Suppressor macrophage treated with lipopolysaccharide for 1 hour (primary cell): Measurements from ENCODE around the gene CAMKK1.
"Not testable (repeated sequence)": the region's sequence is repeated elsewhere in the genome, so short reads cannot be mapped to it uniquely, and the experiment has no call there.

Source experiments
- DNase-seq, 3 donors: peaks; one replicate each; pipeline ENCODE4 v3.0.0-alpha.2; 2020 to 2022

Gene CAMKK1

DNA sequence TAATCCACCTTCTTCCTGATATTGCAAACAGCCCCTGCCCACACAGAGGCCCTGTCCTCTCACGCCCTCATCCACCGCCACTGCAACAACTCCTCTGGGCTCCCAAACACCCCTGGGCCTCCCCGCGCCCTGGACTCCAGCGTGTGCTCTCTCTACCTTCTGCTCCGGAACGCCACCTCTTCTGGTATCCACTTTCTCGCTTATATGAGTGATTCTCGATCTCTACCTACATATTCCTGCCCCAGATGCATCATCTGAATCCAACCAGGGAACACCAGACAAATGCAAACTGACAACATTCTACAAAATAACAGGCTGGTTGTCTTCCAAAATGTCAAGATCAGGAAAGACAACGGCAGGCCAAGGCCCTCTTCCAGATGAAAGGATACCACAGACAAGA, 19.0 kb downstream of the CAMKK1 start:
- DNase-seq = no peak

DNA sequence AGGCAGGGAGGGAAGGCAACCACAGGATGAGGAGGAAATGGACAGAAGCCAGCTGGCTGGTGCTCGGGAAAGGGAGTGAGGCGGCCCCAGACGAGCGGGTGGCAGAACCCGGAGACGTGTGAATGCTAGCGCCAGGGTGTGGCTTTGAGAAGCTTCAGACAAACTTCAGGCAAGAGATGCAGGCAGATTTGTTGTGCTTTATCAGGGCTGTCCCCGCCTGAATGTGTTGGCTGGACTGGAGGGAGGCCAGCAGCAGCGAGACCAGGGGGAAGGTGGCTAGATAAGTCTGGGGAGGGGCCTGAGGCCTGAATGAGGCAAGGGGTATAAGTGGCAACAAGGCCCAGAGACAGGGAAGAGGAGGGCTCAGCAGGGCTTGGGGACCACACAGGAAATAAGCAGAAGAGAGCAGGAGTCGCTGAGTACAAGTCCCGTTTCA, 22.0 kb downstream of the CAMKK1 start:
- no peak for DNase-seq

DNA sequence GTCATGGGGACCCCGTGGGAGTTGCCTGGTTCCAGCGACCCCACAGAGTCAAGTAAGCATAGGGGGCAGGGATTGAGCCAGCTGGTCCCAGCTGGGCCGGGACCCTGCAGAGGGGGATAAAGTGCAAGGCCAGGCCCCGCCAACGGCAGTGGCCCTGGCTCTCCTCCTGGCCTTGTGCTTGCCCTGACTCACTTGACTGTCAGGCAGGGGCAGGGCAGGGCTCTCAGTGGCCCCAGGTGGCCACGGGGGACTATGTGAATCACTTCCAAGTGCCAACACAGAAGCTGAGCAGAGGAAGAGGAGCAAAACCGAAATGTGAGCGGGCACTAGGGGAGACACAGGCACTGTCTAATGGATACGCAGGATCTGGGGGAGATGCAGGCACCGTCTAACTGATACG, 25.2 kb downstream of the CAMKK1 start:
- no peak for DNase-seq

DNA sequence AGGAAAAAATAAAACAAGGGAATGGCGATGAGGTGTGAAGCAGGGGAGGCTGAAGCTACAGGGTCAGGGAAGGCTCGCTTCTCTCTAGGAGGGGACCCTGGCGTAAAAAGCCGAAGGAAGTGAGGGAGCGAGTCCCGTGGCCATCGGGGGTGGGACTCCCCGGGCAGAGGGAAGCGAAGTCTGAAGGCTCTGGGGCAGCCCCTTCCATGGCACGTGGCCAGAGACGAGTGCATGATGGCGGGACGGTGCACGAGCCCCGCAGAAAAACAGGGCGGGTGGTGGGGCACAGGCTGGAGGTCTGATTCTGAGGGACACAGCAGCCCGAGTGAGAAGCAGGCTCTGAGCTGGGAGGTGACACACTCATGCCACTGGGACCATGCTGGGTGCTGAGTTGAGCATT, 25.7 kb downstream of the CAMKK1 start:
- DNase-seq = no peak

DNA sequence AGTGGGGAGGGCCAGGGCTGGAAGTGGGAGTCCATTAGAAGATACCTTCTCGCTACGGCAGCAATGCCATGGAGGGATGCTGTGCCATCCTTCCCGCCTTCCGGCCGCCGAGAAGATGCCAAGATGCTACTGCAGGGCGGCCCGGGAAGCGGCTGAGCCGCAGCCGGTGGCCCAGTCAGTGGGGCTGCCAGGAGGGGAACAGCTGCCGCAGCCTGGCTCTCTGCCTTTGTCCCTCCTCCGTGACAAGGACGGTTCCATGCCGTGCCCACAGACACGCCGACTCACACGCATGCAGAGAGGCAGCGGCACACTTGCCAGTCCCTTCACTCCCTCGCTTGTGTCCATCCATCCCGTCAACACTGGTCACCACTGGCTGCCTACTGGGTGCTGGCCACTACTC, 26.6 kb downstream of the CAMKK1 start:
- no peak for DNase-seq

DNA sequence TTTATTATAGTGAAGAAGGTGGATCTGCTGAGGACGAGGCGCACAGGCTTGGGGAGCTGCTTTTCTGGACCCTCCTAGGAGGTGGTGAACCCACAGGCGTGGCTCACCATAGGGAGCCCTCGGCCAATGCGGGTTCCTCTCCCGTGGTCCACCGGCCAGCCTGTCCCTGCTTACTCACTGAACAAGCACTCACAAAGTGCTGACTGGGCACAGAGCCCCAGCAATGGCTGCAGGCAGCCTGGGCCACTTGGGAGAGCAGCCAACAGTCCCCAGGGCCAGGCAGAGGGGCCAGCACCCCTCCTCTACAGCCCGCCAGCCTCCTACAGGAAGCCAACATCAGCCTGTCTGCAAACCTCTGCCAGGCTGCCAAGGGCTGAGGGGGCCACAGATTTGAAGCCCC, 27.7 kb downstream of the CAMKK1 start:
- DNase-seq = peak in 1 of 3 donors; percentile 33

DNA sequence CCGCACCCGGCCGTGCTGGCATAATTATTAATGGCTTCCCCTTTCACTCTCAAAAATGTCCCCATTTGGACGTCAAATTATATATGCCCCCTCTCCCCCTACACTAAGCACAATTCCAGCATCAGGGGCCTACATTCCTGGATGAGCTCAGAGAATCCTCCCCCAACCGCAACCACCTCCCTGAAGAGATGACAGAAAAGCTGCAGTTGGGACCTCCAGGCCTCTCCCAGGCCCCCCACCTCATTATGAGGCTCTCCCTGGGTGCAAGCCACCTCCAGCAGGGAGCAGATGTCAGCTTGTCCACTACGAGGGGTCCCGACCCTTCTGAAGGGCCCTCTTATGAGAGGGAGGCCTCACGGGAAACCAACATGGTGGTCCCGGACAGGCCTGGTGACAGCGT, 28.3 kb downstream of the CAMKK1 start:
- no peak for DNase-seq

DNA sequence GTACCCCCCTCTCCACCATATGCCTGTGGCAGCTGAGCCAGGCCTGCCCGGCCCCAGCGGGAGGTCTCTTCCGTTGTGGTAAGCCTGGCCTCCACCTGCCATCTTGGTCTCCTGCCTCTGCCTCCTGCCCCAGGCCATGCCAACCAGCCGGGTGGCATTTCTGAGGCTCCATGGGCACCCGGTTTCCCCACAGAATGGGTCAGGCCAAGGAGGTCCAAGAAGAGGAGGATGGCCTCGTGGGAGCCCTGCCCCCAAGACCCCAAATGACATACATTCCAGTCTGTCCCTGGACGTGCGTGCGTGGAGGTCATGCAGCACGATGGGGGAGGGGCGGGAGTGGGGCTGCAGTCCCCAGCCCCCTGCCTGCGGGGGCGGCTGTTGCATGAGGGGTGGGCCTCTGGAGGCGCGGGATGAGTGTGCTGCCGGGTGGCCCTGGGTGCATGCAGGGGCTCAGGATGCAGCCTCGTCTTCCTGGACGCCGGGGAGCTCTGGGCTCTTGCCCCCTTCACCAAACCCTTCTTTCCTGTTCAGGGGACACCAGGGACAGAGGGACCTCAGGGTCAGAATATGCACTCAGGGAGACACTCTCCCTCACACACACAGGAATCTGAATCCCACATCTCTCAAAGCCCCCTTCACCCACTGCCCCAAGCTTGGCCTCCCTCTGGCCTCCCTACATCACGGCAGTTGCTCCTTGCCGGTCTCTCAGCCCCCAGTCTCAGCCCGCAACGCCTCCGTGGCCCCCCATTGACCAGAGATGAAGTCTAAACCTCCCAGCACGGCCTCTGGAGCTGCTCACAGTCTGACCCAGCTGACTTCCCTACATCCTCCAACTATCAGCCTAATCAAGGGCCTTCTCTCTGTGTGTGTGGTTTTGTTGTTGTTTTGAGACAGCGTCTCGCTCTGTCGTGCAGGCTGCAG, 30.8 kb downstream of the CAMKK1 start:
- no peak for DNase-seq

DNA sequence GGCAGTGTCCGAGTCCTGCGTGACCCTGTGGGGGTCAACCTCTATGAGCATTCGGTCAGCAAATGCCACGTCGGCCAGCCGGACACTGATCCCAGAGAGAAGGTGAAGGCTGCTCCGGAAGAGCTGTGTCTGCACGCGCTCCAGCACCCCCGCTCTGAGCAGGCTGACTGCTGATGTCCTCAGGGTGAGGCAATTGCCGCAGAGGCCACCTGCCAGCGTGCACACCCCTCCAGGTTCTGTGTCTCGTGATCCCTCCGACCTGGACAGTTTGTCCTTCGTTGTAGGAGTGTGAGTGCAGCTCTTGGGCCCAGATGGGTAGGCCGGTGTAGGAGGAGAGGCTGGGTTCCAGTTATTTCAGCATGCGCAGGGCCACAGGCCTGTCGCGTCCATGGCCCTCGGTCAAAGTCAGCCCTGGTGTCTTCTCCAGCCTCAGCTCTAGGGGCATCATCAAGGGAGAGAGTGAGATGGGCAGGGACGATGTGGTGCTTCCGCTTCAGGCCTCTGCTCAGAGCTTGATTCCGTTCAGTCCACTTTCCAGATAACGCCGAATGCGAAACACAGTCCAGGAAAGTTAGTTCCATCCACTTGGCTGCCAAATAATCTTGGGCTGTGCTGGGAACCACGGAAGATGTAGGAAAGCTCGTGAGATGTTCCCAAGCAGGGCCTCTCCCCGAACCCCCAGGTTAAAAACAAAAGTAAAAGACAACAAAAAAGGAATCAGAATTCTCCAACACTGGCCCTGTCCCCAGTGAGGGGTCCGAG, 31.7 kb downstream of the CAMKK1 start:
- no peak for DNase-seq

DNA sequence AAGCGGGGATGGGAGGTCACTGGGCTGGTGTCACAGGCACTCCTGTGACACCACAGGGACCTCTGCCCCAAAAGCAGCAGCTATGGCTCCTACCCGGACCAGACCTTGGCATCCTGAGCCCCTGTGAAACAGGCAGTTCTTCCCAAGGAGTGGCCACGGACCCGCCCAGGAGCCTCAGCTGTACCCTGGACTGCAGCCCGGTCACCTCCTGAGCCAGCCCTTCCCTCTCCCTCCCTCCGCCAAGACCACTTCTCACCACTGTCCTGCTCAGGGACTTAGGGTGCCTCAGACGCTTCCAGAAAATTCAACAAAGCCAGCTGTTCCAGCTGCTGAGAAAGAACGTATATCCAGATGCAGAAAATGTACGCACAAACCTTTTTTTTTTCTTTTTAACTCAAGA, 32.9 kb downstream of the CAMKK1 start:
- DNase-seq = no peak

DNA sequence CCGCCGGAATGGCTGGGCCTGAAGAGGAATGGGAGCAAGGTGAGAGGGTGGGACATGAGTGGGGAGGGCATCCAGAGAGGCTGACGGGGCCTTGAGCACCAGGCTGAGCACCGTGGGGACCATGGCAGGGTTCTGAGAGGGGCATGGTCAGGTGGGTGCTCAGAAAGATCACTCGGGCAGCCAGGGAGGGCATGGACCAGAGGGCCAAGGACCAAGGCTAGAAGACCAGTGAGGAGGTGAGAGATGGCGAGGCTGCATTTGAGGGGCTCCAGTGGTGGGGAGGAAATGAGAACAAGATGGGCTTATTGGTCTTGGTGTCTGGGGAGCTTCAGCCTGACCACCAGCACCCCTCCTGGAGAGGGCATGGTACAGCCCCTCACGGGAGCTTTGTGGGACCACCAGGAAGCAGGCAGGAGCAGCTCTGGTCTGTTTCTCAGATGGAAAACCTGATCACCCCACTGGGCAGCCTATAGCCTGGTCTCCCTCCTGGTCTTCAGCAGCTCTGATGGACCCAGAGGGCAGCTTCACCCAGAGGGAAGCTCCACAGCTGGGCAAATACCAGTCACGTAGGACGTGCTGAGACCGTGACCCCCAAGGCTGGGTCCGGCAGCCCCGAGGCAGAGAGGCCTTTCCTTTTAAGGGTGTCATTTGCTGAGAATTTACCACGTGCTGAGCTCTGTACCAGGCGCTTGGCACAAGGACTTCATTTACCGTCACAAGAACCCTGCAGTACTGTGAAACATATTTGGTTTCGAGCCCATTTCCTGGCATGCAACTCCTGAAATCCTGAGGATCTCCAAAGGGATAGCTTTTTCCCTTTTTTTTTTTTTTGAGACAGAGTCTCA, 35.4 kb downstream of the CAMKK1 start:
- DNase-seq = no peak

DNA sequence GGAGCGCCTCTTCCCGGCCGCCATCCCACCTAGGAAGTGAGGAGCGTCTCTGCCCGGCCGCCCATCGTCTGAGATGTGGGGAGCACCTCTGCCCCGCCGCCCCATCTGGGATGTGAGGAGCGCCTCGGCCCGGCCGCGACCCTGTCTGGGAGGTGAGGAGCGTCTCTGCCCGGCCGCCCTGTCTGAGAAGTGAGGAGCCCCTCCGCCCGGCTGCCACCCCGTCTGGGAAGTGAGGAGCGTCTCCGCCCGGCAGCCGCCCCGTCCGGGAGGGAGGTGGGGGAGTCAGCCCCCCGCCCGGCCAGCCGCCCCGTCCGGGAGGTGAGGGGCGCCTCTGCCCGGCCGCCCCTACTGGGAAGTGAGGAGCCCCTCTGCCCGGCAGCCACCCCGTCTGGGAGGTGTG, 38.6 kb downstream of the CAMKK1 start:
- not testable (repeated sequence) for DNase-seq

DNA sequence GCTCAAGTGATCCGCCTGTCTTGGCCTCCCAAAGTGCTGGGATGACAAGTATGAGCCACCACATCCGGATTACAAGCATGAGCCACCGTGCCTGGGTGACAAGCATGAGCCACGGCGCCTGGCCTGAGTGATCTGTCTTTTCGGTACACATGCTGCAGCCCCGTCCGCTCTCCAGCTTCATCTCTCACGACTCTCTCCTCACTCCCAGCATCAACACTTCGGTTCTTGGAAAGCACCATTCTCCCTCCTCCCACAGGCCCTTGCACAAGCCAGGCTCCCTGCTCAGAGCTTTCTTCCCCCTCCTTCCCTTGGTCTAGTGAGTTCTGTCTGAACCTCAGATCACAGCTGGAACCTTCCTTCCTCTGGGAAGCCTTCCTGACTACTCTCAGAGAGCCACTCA, 40.3 kb downstream of the CAMKK1 start:
- peak; percentile 29 to 67 (median 40) for DNase-seq

DNA sequence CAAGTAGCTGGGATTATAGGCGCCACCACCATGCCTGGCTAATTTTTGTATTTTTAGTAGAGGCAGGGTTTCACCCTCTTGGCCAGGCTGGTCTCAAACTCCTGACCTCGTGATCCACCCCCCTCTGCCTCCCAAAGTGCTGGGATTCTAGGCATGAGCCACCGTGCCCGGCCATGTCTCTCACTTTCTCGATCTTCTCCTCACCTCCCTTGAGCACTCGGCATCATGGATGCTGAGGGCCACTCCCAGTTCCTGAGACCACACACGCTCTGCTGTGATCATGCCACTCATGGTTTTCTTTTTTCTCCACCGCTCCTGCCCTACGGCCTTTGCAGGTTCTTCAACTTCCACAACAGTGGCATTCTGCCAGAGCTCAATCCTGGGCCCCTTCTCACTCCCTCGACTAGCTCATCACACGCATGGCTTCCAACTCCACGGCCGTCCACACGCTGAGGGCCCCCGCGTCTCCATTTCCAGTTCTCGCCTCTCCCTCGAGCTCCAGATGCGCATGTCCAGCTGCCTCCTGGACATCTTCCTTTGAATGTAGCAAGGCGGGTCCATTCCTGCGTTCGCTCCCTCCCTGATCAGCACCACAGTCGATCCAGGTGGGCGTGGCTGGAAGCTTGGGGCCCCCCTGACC, 41.3 kb downstream of the CAMKK1 start:
- no peak for DNase-seq

DNA sequence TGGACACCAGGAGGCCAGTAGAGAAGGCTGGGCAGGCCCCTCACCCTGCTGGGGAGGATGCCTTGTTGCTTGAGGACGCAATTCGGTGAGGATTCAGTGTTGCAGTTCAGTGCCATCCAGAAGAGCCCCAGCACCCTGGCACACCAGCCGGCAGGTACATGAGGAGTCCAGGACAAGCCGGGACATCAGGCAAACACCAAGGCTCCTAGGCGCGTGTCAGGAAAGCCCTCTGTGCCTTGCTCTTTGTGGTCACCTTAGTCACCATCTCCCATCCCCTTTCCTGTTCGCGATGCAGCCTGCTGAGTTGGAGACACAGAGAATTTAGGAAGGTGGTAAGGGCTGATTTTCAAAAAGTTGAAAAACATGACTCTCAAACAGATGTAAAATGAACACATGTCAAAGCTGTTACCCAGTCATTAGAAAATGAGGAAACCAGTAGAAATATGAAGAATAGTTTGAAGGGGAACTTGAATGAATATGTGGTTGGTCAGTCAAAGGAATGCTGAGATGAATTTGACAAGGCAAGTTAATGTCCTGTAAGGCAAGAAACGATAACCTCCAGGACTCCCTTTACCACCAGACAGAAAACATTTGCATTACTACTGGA, 44.5 kb downstream of the CAMKK1 start:
- peak; percentile 42 to 53 (median 47) for DNase-seq

DNA sequence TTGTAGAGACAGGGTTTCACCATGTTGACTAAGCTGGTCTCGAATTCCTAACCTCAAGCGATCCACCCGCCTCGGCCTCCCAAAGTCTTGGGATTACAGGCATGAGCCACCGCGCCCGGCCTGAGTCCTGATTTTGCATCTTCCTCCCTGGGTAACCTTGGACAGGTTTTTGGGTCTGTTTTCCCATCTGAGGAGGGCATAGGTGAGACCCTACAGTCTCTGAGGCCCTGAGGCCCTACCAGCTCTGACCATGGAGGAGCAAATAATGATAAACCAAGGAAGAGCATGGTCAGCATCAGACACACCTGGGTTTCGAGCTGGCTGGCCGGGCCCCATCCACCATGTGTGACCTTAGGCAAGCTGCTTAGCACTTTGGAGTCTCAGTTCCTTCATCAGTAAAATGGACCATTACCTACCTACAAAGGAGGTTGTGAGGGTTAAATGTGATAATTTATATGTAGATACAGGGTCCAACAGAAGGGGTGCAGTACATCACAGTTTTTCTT, 45.6 kb downstream of the CAMKK1 start:
- no peak for DNase-seq

DNA sequence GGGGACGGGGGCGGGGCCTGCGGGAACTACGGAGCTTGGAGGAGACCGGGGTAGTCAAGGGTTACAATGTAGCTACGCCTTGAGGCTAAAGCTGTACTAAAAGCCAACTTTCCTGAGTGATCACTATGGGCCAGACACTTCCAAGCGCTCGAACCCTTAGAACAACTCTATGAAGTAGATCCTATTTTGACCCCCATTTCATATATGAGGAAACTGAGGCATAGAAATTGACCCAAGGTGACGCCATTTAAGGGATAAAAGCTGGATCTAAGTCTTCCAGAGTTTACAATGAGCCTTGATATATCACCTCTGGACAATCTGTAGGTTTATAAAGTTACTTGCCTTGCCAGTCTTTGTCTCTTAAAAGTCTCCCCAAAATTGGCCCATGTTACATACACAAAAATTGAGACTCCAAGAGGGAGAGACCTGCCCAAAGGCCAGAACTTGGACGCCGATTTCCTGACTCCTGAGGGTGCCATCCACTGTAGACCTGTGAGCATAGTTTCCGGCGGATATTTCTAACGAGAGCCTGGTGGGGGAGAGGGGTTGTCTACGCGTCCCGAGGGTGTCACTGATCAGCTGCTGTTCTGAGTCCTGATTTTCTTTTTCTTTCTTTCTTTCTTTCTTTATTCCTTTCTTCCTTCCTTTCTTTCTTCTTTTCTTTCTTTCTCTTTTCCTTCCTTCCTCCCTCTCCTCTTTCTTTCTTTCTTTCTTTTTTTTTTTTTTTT, 46.3 kb downstream of the CAMKK1 start:
- peak in 1 of 3 donors; percentile 3 for DNase-seq

DNA sequence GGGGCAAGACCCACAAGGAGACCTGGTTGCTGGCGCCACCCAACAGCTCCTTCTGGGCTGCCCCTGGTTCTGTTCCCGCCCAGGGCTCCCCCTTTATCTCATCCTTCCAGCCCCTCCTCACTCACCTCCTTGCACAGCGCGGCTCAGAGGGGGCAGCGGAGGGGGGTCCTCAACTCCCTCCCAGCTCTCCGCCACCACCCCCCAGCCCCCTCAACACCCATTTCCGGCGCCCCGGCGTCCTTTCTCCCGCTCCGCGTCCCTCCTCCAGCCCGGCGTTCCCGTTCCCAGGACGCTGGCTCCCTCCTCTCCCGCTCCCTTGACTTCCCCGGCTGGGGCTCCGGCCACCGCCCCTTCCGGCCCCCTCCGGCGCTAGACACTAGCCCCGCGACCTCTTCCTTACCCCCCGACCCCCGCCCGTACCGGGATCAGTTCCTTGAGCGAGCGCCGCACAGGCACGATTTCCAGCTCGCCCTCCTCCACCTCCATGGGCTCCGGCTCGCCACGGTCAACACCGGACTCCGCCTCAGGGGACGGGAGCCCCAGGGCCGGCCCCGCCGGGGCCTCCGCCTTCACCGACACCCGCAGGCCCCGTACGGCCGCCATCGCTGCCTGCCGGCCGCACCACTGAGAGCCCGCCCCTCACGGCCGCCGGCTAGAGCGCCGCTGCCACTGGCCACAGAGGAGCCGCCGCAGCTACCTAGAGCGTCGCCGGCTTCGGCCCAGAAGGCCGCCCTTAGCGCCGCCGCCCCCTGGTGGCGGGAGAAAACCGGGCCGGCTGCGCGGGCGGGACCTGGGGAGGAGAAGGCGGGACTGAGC, 47.0 kb downstream of the CAMKK1 start, which contains the start of gene NCBP3:
TSS of gene NCBP3 (minus strand) at position 626 of the 816 bp plus-strand sequence. CDS start at position 603, 23 bp downstream.
- peak; percentile 95 to 99 (median 98) for DNase-seq

DNA sequence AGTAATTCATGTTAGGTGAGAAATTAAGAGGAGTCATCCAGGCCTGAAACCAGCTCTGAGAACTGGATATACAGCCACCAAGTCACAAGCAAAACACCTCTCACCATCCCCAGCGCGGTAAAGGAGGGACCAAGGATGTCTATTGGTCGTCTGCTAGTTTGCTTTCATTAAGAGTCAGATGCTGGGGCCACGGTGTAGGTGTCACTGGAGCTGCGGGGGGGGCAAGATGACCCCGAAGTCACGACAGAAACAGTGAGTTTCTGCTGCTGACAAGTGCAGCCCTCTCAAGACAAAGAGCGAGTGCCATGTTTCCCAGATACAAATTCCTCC, 47.6 kb downstream of the CAMKK1 start:
- DNase-seq = peak in 1 of 3 donors; percentile 20

DNA sequence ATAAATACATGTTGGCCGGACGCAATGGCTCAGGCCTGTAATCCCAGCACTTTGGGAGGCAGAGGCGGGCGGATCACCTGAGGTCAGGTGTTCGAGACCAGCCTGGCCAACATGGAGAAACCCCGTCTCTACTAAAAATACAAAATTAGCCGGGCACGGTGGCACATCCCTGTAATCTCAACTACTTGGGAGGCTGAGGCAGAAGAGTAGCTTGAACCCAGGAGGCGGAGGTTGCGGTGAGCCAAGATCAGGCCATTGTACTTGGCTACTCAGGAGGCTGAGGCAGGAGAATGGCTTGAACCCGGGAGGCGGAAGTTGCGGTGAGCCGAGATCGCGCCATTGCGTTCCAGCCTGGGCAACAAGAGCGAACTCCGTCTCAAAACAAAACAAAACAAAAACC, 48.3 kb downstream of the CAMKK1 start:
- DNase-seq = not testable (repeated sequence)
